Loucy (cell line): ENCODE measurements around the gene HIVEP1.

ENCODE experiments used
- CTCF ChIP-seq: fragments of 200-600 bp; sonication (generic); conservative IDR thresholded peaks from 2 replicates; pipeline ENCODE4 v1.5.1; 2014; ENCODE audit warnings: mild to moderate bottlenecking, antibody characterized with exemption, low read length
- EZH2phosphoT487 ChIP-seq: fragments of 200-600 bp; IDR thresholded peaks from 2 replicates; pipeline ENCODE4 v1.6.1; 2018; ENCODE audit warnings: antibody characterized with exemption, mild to moderate bottlenecking, moderate library complexity, borderline replicate concordance

DNA sequence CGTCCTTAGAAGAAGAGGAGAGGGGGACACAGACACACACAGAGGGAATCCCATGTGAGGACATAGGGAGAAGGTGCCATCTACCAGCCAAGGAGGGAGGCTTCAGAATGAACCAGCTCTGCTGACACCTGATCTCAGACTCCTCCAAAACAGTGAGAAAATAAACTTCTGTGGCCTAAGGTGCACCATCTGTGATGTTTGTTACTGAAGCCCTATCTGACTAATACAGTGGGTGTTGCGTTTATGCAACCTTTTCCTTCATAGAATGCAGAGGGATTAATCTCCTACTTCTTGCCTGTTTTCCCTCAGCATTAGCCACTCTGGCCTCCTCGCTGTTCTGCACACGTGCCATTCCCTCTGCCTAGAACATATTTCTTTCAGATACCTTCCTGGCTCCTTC lies 196.6 kb downstream of the HIVEP1 start:
- no peak for TF ChIP-seq CTCF
- TF ChIP-seq EZH2phosphoT487, result no peak
